GM12872 (cell line): ENCODE data around the gene GRK5.

Source experiments
- TF ChIP-seq, protein P1 (sequence below): IDR thresholded peaks from 3 replicates; pipeline ENCODE4 v1.5.1; 2011; ENCODE audit warnings: low read depth, mild to moderate bottlenecking, low read length, moderate library complexity; ENCODE audit not compliant: insufficient read depth

The GRK5 gene

DNA sequence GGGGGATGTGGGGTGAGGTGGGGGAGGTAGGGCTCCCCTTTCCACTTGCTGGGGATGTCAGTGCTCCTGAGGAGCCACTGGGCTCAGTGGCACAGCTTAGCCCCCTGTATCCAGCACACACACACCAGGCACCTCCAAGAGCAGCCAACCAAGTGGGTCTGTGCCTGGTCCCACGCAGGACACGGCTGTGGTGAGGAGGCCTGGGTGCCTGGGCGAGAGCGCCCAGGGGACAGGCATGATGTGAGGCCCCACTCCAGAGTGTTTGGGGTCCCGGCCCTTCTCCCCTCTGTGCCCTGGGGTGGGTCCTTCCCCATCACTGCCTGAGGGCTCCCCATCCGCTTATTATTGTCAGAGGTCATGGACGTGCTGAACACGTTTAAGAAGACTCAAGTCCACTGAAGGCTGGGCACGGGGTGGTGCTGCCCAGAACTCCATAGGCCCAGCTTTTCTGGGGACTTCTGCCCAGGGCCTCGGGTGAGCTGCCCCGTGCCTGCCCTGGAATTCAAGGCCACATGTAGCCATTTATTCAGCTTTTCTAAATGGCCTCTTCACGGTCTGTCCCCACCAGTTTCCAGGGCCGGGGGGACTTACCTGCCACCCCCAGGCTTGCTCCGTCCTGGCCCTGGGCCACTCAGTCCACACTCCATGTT is 119.8 kb downstream of the GRK5 start:
- TF ChIP-seq, protein P1, sequence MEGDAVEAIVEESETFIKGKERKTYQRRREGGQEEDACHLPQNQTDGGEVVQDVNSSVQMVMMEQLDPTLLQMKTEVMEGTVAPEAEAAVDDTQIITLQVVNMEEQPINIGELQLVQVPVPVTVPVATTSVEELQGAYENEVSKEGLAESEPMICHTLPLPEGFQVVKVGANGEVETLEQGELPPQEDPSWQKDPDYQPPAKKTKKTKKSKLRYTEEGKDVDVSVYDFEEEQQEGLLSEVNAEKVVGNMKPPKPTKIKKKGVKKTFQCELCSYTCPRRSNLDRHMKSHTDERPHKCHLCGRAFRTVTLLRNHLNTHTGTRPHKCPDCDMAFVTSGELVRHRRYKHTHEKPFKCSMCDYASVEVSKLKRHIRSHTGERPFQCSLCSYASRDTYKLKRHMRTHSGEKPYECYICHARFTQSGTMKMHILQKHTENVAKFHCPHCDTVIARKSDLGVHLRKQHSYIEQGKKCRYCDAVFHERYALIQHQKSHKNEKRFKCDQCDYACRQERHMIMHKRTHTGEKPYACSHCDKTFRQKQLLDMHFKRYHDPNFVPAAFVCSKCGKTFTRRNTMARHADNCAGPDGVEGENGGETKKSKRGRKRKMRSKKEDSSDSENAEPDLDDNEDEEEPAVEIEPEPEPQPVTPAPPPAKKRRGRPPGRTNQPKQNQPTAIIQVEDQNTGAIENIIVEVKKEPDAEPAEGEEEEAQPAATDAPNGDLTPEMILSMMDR, result no peak

- TF ChIP-seq, protein P1, result no peak
Measured at GRCh38 chr10:119328223-119328622, 120.9 kb downstream of the GRK5 start.

- TF ChIP-seq, protein P1, result no peak
Measured at GRCh38 chr10:119330342-119330741, 123.0 kb downstream of the GRK5 start.

GRCh38 chr10:119331061-119331460 is 123.7 kb downstream of the GRK5 start:
- TF ChIP-seq, protein P1, result no peak

DNA sequence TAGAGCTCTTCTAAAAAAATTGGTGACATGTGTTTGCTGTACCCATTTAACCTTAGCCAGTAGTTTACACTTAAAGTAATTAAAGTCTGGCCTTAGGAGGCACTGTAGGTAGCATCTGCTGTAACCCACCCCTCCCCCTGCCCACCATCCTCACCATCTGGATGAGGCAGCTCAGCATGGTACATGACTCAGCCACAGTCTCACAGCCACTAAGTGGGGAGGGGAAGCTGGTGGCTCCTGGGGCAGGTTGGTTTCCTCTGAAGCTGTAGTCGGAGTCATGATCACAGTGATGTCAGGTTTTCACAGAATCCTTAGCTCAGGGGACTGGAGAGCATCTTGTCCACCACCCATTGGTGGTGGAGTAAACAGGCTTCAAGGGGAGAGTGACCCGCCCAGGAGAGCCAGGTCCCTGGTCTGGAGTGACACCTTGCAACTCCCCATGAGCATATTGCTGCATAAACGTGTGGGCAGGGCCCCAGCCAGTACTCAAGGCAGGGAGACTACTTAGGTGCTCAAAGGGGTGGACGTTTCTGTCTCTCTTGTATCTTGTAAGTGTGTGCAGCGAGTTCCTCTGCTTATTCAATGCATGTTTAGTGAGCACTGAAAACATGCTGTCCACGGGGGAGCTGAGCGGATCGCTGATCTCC is 125.9 kb downstream of the GRK5 start:
- TF ChIP-seq, protein P1, result no peak

- TF ChIP-seq, protein P1, result no peak
Measured at GRCh38 chr10:119335671-119336353, 128.4 kb downstream of the GRK5 start.

DNA sequence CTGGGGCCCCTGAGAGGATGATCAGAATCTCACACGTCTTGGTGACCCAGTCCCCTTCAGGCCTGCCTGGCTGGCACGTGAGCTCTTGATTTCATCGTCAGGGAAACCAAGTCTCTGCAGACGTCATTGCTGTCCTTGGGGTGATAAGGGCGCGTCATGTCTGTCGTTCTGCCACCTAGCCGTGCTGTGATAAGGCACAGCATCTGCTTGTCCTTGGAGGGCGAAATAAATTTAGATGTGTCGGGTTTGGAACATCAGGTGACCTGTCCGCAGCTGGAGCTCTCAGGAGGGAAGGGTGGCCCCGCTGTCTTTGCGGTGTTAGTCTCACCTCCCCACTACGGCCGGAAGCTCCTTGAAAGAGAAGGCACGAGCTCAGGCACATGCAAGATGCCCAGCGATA is 129.2 kb downstream of the GRK5 start:
- TF ChIP-seq, protein P1, result no peak
